ENCODE data around the gene CMIP.

DNA sequence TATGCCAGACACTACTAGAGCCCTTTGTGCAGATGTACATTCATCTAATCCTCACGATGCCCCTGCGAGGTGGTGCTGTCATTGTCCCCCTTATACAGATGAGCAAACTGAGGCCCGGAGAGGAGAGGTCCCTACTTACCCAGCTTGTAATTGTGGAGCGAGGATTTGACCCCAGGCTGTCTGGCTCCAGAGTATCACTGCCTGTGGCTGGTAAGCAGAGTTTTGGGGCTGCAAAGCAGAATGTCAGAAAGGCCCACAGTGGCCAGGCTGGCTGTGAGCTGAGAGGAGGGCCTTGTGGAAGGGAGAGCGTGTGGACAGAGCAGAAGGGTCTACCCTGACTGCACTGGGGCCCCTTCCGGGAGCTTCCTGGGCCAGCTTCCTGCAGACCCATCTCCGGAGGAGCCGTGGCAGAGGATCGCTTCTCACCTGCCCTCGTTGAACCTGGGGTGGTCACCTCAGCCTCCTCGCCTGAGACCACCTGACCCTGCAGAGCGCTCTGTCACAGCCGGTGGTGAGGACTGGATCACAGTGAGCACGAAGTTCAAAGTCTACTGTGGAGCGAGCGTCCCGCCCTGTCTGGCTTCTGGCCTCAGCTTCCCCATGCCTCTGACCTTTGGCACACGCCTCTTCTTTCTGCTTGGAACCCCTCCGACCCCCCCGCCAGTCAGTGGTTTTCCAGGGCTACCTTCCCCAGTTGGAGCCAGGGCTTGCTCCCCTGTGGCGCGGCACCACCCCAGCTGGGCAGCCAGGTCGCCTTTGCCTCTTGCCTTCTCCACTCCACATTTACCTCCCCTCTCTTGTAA is 12.1 kb downstream of the CMIP start:
- TF ChIP-seq, protein P1, sequence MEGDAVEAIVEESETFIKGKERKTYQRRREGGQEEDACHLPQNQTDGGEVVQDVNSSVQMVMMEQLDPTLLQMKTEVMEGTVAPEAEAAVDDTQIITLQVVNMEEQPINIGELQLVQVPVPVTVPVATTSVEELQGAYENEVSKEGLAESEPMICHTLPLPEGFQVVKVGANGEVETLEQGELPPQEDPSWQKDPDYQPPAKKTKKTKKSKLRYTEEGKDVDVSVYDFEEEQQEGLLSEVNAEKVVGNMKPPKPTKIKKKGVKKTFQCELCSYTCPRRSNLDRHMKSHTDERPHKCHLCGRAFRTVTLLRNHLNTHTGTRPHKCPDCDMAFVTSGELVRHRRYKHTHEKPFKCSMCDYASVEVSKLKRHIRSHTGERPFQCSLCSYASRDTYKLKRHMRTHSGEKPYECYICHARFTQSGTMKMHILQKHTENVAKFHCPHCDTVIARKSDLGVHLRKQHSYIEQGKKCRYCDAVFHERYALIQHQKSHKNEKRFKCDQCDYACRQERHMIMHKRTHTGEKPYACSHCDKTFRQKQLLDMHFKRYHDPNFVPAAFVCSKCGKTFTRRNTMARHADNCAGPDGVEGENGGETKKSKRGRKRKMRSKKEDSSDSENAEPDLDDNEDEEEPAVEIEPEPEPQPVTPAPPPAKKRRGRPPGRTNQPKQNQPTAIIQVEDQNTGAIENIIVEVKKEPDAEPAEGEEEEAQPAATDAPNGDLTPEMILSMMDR (IDR thresholded peaks at IDR 0.05), result no peak
- TF ChIP-seq POLR2A (IDR thresholded peaks at IDR 0.05), result peak in 1 of 2 donors; percentile 32

Data from Peyer's patch (tissue), 4 donors.